PFSK-1 (cell line): Measurements from ENCODE around the gene MYL4.

ENCODE experiments used
- FOXP2 ChIP-seq: optimal IDR thresholded peaks from 2 replicates; pipeline ENCODE3; 2011; ENCODE audit warnings: borderline replicate concordance, control low read depth, inconsistent platforms; ENCODE audit not compliant: insufficient read depth; ENCODE audit errors: extremely low read length, extremely low read depth
- POLR2AphosphoS5 ChIP-seq: IDR thresholded peaks from 2 replicates; pipeline ENCODE4 v1.6.1; 2012; ENCODE audit warnings: low read depth, mild to moderate bottlenecking, control low read depth, low read length, moderate library complexity
- SIN3A ChIP-seq: IDR thresholded peaks from 2 replicates; pipeline ENCODE4 v1.6.1; 2012; ENCODE audit warnings: mild to moderate bottlenecking, low read length, moderate library complexity, borderline replicate concordance; ENCODE audit not compliant: insufficient read depth
- TAF1 ChIP-seq: IDR thresholded peaks from 2 replicates; pipeline ENCODE4 v1.6.1; 2012; ENCODE audit warnings: low read length, control low read depth, borderline replicate concordance; ENCODE audit not compliant: insufficient read depth
- TF ChIP-seq, protein P1 (sequence below), 2 experiments: IDR thresholded peaks; 2 replicates each; pipeline versions ENCODE4 v1.6.1 to v1.8.0; 2011 to 2012; ENCODE audit warnings: low read depth in 2 of 2, low read length in 2 of 2, control low read depth in 1 of 2, inconsistent platforms in 1 of 2, mild to moderate bottlenecking in 1 of 2, moderate library complexity in 1 of 2; ENCODE audit not compliant: insufficient read depth in 1 of 2

Gene MYL4

DNA sequence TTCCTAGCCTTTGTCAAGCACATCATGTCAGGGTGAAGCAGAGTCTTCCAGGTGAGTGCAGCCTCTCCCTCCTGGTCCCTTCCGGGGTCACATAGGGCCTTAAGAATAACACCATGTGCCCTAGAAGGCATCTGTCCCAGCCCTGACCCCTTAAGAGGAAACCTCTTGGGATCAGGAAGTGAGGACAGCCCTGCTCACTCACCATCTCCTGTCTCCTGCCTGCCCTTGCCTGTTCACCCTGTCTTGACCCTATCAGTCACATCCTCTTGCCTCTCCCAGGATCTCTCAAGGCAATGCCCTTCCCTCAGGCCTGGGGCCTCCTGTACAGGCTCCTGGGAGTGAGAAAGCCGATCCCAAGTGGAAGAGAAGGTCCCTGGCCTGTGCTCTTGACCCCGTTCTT is 13.9 kb downstream of the MYL4 start:
- TF ChIP-seq, protein P1, sequence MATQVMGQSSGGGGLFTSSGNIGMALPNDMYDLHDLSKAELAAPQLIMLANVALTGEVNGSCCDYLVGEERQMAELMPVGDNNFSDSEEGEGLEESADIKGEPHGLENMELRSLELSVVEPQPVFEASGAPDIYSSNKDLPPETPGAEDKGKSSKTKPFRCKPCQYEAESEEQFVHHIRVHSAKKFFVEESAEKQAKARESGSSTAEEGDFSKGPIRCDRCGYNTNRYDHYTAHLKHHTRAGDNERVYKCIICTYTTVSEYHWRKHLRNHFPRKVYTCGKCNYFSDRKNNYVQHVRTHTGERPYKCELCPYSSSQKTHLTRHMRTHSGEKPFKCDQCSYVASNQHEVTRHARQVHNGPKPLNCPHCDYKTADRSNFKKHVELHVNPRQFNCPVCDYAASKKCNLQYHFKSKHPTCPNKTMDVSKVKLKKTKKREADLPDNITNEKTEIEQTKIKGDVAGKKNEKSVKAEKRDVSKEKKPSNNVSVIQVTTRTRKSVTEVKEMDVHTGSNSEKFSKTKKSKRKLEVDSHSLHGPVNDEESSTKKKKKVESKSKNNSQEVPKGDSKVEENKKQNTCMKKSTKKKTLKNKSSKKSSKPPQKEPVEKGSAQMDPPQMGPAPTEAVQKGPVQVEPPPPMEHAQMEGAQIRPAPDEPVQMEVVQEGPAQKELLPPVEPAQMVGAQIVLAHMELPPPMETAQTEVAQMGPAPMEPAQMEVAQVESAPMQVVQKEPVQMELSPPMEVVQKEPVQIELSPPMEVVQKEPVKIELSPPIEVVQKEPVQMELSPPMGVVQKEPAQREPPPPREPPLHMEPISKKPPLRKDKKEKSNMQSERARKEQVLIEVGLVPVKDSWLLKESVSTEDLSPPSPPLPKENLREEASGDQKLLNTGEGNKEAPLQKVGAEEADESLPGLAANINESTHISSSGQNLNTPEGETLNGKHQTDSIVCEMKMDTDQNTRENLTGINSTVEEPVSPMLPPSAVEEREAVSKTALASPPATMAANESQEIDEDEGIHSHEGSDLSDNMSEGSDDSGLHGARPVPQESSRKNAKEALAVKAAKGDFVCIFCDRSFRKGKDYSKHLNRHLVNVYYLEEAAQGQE (IDR thresholded peaks at IDR 0.05; ENCODE audit: insufficient read depth in 1 of 2, low read depth in 2 of 2, low read length in 2 of 2): no peak
- no peak for TF ChIP-seq SIN3A
- no peak for TF ChIP-seq FOXP2
- TF ChIP-seq POLR2AphosphoS5: no peak
- TF ChIP-seq TAF1: no peak

DNA sequence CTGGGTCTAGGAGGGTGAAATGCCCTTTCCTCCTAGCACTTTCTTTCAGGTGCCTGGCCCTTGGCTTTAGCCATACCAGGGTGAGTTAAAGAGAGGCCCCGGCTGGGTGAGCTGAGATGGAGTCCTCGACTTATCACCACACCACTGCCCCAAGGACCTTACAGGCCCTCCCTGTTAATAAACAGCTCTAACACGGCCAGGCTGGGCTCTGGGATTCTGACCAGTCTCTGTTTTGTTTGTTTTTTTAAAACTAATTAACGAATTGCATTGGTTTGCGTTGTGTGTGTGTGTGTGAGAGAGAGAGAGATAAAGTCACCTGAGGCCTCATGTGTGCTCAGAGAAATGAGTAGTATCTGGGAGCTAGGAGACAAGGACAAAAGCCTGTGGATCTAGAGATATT is 14.3 kb downstream of the MYL4 start:
- TF ChIP-seq SIN3A: no peak
- no peak for TF ChIP-seq TAF1
- TF ChIP-seq POLR2AphosphoS5: no peak
- TF ChIP-seq FOXP2: no peak
- TF ChIP-seq, protein P1 (IDR thresholded peaks at IDR 0.05; ENCODE audit: insufficient read depth in 1 of 2, low read depth in 2 of 2, low read length in 2 of 2): no peak

DNA sequence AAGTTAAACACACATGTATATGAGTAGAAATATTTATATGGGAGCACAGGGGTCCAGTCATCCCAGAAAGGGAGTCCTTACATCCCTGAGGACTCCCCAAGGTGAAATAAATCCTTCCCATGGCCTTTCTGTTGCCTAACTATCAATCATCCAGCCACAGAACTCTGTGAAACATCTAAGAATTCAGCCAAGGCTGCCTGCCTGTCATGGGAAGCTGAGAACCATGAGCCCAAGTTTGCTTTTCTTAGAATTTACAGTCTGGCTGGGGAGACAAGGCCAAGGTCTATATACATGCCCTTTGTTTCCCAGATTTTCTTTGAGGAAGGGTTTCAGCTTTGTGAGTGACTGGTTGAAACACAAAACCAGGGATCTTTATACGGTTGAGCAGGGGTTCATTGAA is 15.8 kb downstream of the MYL4 start:
- TF ChIP-seq TAF1: no peak
- no peak for TF ChIP-seq FOXP2
- TF ChIP-seq, protein P1 (IDR thresholded peaks at IDR 0.05; ENCODE audit: insufficient read depth in 1 of 2, low read depth in 2 of 2, low read length in 2 of 2): no peak
- no peak for TF ChIP-seq SIN3A
- no peak for TF ChIP-seq POLR2AphosphoS5

DNA sequence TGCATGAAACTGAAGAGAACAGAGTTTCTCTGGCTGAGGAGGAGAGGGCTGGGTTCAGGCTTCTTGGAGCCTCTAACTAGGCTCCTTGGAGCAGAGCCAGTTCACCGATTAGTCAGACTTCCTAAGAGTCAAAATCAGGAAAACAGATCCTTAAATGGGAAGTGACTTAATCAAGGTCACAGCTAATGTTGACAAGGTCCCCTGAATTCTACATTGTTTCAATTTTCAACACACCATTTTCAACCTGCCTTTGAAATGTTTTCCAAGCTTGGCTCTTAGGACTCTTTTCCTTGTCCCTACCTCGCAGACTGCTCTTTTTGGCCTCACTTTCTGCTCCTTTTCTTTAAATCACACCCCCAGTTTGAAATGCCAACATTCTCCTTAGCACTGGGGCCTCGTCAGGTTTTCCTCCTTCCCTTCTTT is 16.3 kb downstream of the MYL4 start:
- TF ChIP-seq, protein P1 (IDR thresholded peaks at IDR 0.05; ENCODE audit: insufficient read depth in 1 of 2, low read depth in 2 of 2, low read length in 2 of 2): no peak
- no peak for TF ChIP-seq TAF1
- no peak for TF ChIP-seq FOXP2
- TF ChIP-seq SIN3A: no peak
- no peak for TF ChIP-seq POLR2AphosphoS5
